ENCODE measurements around the gene FBXO42.

- TF ChIP-seq CTCF (IDR thresholded peaks at IDR 0.05) (no peak), POLR2A (IDR thresholded peaks at IDR 0.05) (no peak), POLR2AphosphoS5 (IDR thresholded peaks at IDR 0.05) (no peak)
Observed at GRCh38 chr1:16294219-16295212, 57.8 kb downstream of the FBXO42 start.

All from stomach (tissue), 4 donors.